Caco-2 (cell line): ENCODE measurements around the gene OLIG2. TPM values are rescaled to one million over a fixed set of nuclear protein-coding genes. Genes with fewer than 3 reads are reported as not detected.

Source experiments
- BruUV-seq: library from RNA; stranded (reverse); fragments of 400-500 nt; replicated peaks from 2 replicates; lab custom pipeline; 2021; lab: Mats Ljungman, UMichigan
- CTCF ChIA-PET: fragments of 300-600 bp; sonication (Branson Sonifier 250); formaldehyde crosslinking; loops from one replicate; lab custom pipeline; 2022; ENCODE audit warnings: antibody characterized with exemption; lab: Charles Lee
- POLR2A ChIA-PET: fragments of 300-600 bp; sonication (Branson Sonifier 250); formaldehyde crosslinking; loops from one replicate; lab custom pipeline; 2022; ENCODE audit warnings: antibody characterized with exemption; lab: Charles Lee
- DNase-seq, 2 experiments: peaks; one replicate each; pipeline versions ENCODE4 v3.0.0 to v3.0.0-alpha.2; 2020 to 2022
- H3K27me3 ChIP-seq: replicated peaks from 2 replicates; pipeline ENCODE4 v1.6.0; 2011; ENCODE audit warnings: low read length; ENCODE audit not compliant: control insufficient read depth, insufficient read depth
- H3K36me3 ChIP-seq: 2 replicates; pipeline ENCODE4 v1.5.1; 2011; ENCODE audit warnings: low read length; ENCODE audit not compliant: control insufficient read depth, insufficient read depth
- H3K4me1 ChIP-seq: fragments of 250-450 bp; sonication (Bioruptor Pico); 2 replicates; pipeline ENCODE4 v1.5.1; 2020; ENCODE audit warnings: mild to moderate bottlenecking
- H3K4me3 ChIP-seq: 2 replicates; pipeline ENCODE4 v1.5.1; 2011; ENCODE audit warnings: low read depth, mild to moderate bottlenecking, control low read depth, low read length
- H3K9me3 ChIP-seq: fragments of 250-450 bp; sonication (Bioruptor Pico); 2 replicates; pipeline ENCODE4 v1.5.1; 2020; ENCODE audit warnings: mild to moderate bottlenecking, moderate library complexity
- H3K27ac Mint-ChIP-seq: one replicate; pipeline ENCODE4 v1.8.0; 2022; ENCODE audit warnings: mixed read lengths; ENCODE audit not compliant: unreplicated experiment
- H3K27me3 Mint-ChIP-seq: one replicate; pipeline ENCODE4 v1.8.0; 2022; ENCODE audit warnings: mixed read lengths; ENCODE audit not compliant: insufficient read depth, unreplicated experiment
- H3K36me3 Mint-ChIP-seq: one replicate; pipeline ENCODE4 v1.8.0; 2022; ENCODE audit warnings: mild to moderate bottlenecking, mixed read lengths; ENCODE audit not compliant: insufficient read depth, unreplicated experiment
- H3K4me1 Mint-ChIP-seq: one replicate; pipeline ENCODE4 v1.8.0; 2022; ENCODE audit warnings: low read depth, mixed read lengths; ENCODE audit not compliant: unreplicated experiment
- H3K4me3 Mint-ChIP-seq: one replicate; pipeline ENCODE4 v1.8.0; 2022; ENCODE audit warnings: mild to moderate bottlenecking, moderate library complexity, mixed read lengths; ENCODE audit not compliant: unreplicated experiment
- H3K9me3 Mint-ChIP-seq: one replicate; pipeline ENCODE4 v1.8.0; 2022; ENCODE audit warnings: mixed read lengths; ENCODE audit not compliant: unreplicated experiment
- intact Hi-C: fragments of 100-400 bp; cut with micrococcal nuclease; formaldehyde crosslinking; loops from one replicate; pipeline ENCODE4 v1.10.0; 2022; ENCODE audit not compliant: unreplicated experiment
- total RNA-seq: library from RNA; stranded (reverse); gene quantifications from 2 replicates; pipeline ENCODE4 v1.2.3, GENCODE V29; 2022
- TF ChIP-seq, protein P1 (sequence below), 2 experiments: fragments of 200-600 bp in 1 of 2; IDR thresholded peaks; 1 replicate in 1 of 2; 2 replicates in 1 of 2; pipeline versions ENCODE4 v1.5.1 to v1.8.0; 2011 to 2022; ENCODE audit warnings: antibody characterized with exemption in 1 of 2, control low read depth in 1 of 2, inconsistent platforms in 1 of 2, low read depth in 1 of 2, low read length in 1 of 2, mild to moderate bottlenecking in 1 of 2, moderate library complexity in 1 of 2; ENCODE audit not compliant: insufficient read depth in 1 of 2, severe bottlenecking in 1 of 2, unreplicated experiment in 1 of 2

OLIG2 gene
- total RNA-seq, 1 experiment from 2014 or later, result not detected

DNA sequence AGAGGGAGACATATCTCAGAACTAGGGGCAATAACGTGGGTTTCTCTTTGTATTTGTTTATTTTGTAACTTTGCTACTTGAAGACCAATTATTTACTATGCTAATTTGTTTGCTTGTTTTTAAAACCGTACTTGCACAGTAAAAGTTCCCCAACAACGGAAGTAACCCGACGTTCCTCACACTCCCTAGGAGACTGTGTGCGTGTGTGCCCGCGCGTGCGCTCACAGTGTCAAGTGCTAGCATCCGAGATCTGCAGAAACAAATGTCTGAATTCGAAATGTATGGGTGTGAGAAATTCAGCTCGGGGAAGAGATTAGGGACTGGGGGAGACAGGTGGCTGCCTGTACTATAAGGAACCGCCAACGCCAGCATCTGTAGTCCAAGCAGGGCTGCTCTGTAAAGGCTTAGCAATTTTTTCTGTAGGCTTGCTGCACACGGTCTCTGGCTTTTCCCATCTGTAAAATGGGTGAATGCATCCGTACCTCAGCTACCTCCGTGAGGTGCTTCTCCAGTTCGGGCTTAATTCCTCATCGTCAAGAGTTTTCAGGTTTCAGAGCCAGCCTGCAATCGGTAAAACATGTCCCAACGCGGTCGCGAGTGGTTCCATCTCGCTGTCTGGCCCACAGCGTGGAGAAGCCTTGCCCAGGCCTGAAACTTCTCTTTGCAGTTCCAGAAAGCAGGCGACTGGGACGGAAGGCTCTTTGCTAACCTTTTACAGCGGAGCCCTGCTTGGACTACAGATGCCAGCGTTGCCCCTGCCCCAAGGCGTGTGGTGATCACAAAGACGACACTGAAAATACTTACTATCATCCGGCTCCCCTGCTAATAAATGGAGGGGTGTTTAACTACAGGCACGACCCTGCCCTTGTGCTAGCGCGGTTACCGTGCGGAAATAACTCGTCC lies 1.3 kb upstream of the OLIG2 start:
- no peaks in the 10 kb centered on the region for H3K27me3 ChIP-seq
- Mint-ChIP-seq H3K4me3 (no peak overlapping the region), H3K36me3 (no peaks in the 10 kb centered on the region), H3K27me3 (peaks cover 23% of the 10 kb centered on the region), H3K4me1 (no peaks in the 10 kb centered on the region), H3K9me3 (no peaks in the 10 kb centered on the region), H3K27ac (no peak overlapping the region)
- intact Hi-C loops, result no loop called here
- CTCF ChIA-PET, result no interaction called here
- H3K4me1 ChIP-seq, result no peaks in the 10 kb centered on the region
- no peak overlapping the region for H3K4me3 ChIP-seq
- no peaks in the 10 kb centered on the region for H3K36me3 ChIP-seq
- POLR2A ChIA-PET, result no interaction called here
- TF ChIP-seq, protein P1, sequence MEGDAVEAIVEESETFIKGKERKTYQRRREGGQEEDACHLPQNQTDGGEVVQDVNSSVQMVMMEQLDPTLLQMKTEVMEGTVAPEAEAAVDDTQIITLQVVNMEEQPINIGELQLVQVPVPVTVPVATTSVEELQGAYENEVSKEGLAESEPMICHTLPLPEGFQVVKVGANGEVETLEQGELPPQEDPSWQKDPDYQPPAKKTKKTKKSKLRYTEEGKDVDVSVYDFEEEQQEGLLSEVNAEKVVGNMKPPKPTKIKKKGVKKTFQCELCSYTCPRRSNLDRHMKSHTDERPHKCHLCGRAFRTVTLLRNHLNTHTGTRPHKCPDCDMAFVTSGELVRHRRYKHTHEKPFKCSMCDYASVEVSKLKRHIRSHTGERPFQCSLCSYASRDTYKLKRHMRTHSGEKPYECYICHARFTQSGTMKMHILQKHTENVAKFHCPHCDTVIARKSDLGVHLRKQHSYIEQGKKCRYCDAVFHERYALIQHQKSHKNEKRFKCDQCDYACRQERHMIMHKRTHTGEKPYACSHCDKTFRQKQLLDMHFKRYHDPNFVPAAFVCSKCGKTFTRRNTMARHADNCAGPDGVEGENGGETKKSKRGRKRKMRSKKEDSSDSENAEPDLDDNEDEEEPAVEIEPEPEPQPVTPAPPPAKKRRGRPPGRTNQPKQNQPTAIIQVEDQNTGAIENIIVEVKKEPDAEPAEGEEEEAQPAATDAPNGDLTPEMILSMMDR (IDR thresholded peaks at IDR 0.05; ENCODE audit: insufficient read depth in 1 of 2, low read depth in 1 of 2, low read length in 1 of 2, severe bottlenecking in 1 of 2, unreplicated experiment in 1 of 2), result no peak
- no peaks in the 10 kb centered on the region for H3K9me3 ChIP-seq
- no peak for DNase-seq
- no TSS peak for BruUV-seq

DNA sequence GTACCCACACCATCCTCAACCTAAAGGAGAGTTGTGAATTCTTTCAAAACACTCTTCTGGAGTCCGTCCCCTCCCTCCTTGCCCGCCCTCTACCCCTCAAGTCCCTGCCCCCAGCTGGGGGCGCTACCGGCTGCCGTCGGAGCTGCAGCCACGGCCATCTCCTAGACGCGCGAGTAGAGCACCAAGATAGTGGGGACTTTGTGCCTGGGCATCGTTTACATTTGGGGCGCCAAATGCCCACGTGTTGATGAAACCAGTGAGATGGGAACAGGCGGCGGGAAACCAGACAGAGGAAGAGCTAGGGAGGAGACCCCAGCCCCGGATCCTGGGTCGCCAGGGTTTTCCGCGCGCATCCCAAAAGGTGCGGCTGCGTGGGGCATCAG lies 638 bp upstream of the OLIG2 start:
- no peaks in the 10 kb centered on the region for H3K9me3 Mint-ChIP-seq
- no peaks in the 10 kb centered on the region for H3K4me1 ChIP-seq
- no peaks in the 10 kb centered on the region for H3K27me3 ChIP-seq
- no peaks in the 10 kb centered on the region for H3K4me1 Mint-ChIP-seq
- no peaks in the 10 kb centered on the region for H3K9me3 ChIP-seq
- ChIA-PET POLR2A (no interaction called here), CTCF (no interaction called here)
- no TSS peak for BruUV-seq
- intact Hi-C loops, result no loop called here
- H3K27ac Mint-ChIP-seq, result no peak overlapping the region
- no peak overlapping the region for H3K4me3 Mint-ChIP-seq
- TF ChIP-seq, protein P1 (IDR thresholded peaks at IDR 0.05; ENCODE audit: insufficient read depth in 1 of 2, low read depth in 1 of 2, low read length in 1 of 2, severe bottlenecking in 1 of 2, unreplicated experiment in 1 of 2), result no peak
- DNase-seq, result no peak
- H3K27me3 Mint-ChIP-seq, result peaks cover 25% of the 10 kb centered on the region
- H3K4me3 ChIP-seq, result no peak overlapping the region
- H3K36me3 ChIP-seq, result no peaks in the 10 kb centered on the region
- H3K36me3 Mint-ChIP-seq, result no peaks in the 10 kb centered on the region

GRCh38 chr21:33026443-33026858 lies 716 bp downstream of the OLIG2 start:
- no peaks in the 10 kb centered on the region for H3K4me1 Mint-ChIP-seq
- intact Hi-C loops, result no loop called here
- ChIA-PET POLR2A (no interaction called here), CTCF (no interaction called here)
- H3K4me3 Mint-ChIP-seq, result no peak overlapping the region
- Histone ChIP-seq H3K9me3 (no peaks in the 10 kb centered on the region), H3K36me3 (no peaks in the 10 kb centered on the region), H3K4me3 (no peak overlapping the region), H3K27me3 (no peaks in the 10 kb centered on the region), H3K4me1 (no peaks in the 10 kb centered on the region)
- H3K27ac Mint-ChIP-seq, result no peak overlapping the region
- H3K36me3 Mint-ChIP-seq, result no peaks in the 10 kb centered on the region
- H3K9me3 Mint-ChIP-seq, result no peaks in the 10 kb centered on the region
- TF ChIP-seq, protein P1 (IDR thresholded peaks at IDR 0.05; ENCODE audit: insufficient read depth in 1 of 2, low read depth in 1 of 2, low read length in 1 of 2, severe bottlenecking in 1 of 2, unreplicated experiment in 1 of 2), result no peak
- no TSS peak for BruUV-seq
- peaks cover 25% of the 10 kb centered on the region for H3K27me3 Mint-ChIP-seq
- DNase-seq, result no peak
